Omental fat pad (tissue), 4 donors: ENCODE measurements around the gene GABPB2. TPM values are rescaled to one million over a fixed set of nuclear protein-coding genes. Genes with fewer than 3 reads are reported as not detected.
A peak's percentile ranks its signal among the peaks of the same experiment; 100 is the strongest.

Experiments used
- ATAC-seq: fragments of 150-250 bp; one replicate; pipeline ENCODE4 v1.9.1; 2016; ENCODE audit warnings: mild to moderate bottlenecking, moderate library complexity; ENCODE audit not compliant: low FRiP score
- DNase-seq: peaks from one replicate; pipeline ENCODE4 v3.0.0-alpha.2; 2019; ENCODE audit warnings: low spot score
- total RNA-seq, 4 donors: library from RNA; depleted of rRNA; stranded (reverse); fragments of >200 nt; gene quantifications; one replicate each; pipeline ENCODE4 v1.1.0, GENCODE V29; 2016
- TF ChIP-seq, protein P1 (sequence below), 3 donors: fragments of 450-650 bp; IDR thresholded peaks; one replicate each; pipeline ENCODE4 v1.5.1; 2016 to 2017; ENCODE audit warnings: antibody characterized with exemption in 3 of 3, mild to moderate bottlenecking in 3 of 3, moderate library complexity in 2 of 3

The GABPB2 gene
- total RNA-seq, 4 donors from 2014 or later: 15.0 to 36.1 (median 21.2) TPM

DNA sequence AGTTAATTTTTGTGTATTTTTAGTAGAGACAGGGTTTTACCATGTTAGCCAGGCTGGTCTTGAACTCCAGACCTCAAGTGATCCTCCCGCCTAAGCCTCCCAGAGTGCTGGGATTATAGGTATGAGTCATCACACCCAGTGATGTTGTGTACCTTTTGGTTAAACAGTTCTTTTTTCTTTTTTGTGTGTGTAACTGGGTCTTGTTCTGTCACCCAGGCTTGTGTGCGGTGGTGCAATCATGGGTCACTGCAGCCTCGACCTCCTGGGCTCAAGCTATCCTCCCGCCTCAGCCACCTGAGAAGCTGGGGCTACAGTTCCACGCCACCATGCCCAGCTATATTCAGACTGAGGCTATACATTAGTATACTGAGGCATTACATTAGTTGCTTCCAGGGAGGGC lies 37.8 kb downstream of the GABPB2 start:
- TF ChIP-seq, protein P1, sequence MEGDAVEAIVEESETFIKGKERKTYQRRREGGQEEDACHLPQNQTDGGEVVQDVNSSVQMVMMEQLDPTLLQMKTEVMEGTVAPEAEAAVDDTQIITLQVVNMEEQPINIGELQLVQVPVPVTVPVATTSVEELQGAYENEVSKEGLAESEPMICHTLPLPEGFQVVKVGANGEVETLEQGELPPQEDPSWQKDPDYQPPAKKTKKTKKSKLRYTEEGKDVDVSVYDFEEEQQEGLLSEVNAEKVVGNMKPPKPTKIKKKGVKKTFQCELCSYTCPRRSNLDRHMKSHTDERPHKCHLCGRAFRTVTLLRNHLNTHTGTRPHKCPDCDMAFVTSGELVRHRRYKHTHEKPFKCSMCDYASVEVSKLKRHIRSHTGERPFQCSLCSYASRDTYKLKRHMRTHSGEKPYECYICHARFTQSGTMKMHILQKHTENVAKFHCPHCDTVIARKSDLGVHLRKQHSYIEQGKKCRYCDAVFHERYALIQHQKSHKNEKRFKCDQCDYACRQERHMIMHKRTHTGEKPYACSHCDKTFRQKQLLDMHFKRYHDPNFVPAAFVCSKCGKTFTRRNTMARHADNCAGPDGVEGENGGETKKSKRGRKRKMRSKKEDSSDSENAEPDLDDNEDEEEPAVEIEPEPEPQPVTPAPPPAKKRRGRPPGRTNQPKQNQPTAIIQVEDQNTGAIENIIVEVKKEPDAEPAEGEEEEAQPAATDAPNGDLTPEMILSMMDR (IDR thresholded peaks at IDR 0.05): no peak
- DNase-seq (no peak), ATAC-seq (no peak)

DNA sequence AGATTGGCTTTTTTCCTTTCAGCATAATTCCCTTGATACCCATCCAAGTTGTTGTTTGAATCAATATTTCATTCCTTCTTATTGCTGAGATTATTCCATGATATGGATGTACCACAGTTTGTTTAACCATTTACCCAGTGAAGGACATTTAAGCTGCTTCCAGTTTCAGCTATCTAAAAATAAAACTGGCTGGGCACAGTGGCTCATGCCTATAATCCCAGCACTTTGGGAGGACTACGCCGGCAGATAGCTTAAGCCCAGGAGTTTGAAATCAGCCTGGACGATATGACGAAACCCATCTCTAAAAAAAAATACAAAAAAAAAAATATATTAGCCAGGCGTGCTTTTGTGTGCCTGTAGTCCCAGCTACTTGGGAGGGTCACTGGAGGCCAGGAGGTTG lies 43.3 kb downstream of the GABPB2 start:
- TF ChIP-seq, protein P1 (IDR thresholded peaks at IDR 0.05): no peak
- ATAC-seq: no peak
- no peak for DNase-seq

DNA sequence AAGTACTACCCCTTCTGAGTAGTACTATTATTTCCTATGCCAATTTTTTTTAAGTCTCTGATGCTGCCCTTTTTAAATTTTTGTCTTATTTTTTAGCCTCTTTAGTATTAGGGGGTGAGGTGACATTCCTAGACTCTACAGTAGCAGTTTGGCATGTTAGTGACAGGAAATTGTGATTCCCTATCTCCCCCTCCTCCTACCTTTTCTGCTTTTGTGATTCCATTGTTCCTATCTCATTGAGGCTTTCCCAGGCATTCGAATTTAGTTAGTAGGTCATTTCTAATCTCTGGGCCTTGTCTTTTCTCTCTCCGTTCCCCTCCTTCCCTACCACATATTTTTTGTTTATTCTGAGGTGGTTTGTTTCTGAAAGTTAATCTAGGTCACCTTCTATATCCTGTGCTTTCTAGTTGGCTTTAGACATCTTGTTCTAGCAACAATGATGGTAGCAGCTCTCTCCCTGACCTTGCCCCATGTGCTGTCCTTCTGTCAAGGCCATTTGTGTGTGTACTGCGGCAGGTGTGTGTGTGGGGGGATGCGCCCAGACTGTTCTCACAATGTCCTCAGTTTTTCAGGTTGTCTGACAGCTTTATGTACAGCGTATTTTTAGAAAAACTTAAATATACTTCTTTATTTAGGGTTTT lies 54.3 kb downstream of the GABPB2 start:
- ATAC-seq: no peak
- no peak for DNase-seq
- TF ChIP-seq, protein P1 (IDR thresholded peaks at IDR 0.05): no peak

- ATAC-seq: no peak
- DNase-seq: no peak
- TF ChIP-seq, protein P1 (IDR thresholded peaks at IDR 0.05): no peak
These were observed 58.2 kb downstream of the GABPB2 start for GRCh38 chr1:151128800-151129199.

DNA sequence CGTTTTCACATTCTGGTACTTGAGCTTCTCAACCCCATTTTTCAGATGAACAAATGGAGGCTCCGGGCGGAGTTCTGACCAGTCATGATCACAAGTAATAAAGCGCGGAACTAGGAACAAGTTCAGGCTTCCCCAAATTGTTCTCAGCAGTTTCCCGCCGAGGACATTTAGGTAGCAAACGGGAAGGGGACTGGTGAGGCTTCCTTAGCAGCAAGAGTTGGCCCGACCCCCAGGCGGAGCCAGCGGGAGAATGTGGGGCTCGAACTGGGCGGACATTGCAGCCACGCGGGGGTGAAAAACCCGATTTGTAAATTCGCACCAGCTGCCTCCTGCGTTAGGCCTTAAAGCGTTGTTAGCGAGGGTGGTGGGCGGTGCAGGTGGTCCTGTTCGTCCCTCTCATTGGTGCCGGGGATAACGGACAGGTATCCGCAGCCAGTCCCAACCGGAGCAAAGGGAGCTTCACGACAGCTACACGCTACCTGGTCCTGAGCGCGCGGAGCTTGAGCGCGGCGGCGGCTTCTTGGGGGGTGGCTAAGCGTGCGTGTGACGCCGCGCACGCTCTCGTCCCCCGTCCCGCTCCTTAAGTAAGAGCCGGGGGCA lies 60.5 kb downstream of the GABPB2 start:
- TF ChIP-seq, protein P1 (IDR thresholded peaks at IDR 0.05): no peak
- DNase-seq: peak; percentile 70
- ATAC-seq: peak; percentile 86

GRCh38 chr1:151131701-151132334 lies 61.3 kb downstream of the GABPB2 start:
- TF ChIP-seq, protein P1 (IDR thresholded peaks at IDR 0.05): no peak
- peak; percentile 40 for ATAC-seq
- DNase-seq: no peak
